ENCODE data around the gene VEGFB.
A peak's percentile ranks its signal among the peaks of the same experiment; 100 is the strongest.

Gene VEGFB

DNA sequence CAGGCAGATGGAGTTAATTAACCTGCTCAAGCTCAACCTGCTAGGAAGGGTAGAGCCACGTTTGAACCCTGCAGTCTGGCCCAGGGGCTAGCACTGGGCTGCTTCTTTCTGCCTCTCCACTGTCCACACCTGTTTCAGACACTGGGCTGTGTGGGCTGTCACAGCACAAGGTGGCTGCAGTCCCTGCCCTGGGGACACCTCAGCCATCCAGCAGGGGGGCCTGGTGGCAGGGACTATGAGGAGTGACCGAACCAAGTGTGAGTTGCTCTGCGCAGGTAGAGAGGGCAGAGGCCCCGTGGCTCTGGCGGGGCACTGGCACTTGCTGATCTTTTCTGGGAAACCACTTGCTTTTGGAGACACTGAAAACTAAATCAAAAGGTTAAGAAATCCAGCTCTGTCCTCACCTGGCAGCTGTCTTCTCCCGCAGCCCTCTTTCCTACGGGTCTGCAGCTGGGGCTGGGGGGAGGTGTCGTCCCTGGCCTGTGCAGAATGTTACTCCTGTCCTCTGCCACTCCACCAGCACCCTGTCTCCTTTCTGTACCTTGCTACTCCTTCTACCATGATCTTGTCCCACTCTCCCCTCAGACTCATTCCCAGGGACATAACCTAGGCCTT, 44.3 kb downstream of the VEGFB start:
- TF ChIP-seq CTCF (IDR thresholded peaks at IDR 0.05; ENCODE audit: insufficient read depth, missing control alignments): no peak
- FAIRE-seq (no peak), DNase-seq (ENCODE audit: insufficient read length, low spot score) (no peak)

DNA sequence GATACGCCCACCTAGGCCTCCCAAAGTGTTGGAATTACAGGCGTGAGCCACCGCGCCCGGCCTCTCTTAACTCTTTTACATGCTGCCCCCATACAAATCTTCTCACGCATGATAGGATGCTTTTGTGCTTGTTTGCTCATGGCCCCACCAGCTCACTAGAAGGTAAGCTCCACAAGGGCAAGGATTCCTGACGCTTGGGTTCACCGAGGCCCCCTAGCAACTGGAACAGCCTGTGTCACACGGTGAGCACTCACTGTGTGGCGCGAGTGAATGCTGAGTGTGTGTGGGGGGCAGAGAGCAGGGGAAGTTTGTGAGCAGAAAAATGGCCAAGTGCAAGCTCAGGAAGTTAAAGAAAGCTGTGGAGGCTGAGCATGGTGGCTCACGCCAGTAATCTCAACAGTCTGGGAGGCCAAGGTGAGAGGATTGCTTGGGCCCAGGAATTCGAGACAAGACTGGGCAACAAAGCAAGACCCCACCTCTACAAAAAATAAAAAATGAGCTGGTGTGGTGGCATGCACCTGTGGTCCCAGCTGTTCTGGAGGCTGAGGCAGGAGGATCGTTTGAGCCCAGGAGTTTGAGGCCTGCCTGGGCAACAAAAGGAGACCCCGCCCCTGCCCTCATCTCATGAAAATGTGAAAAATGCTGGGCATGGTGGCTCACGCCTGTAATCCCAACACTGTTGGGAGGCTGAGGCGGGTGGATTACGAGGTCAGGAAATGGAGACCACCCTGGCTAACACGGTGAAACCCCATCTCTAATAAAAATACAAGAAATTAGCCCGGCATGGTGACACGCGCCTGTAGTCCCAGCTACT, 47.8 kb downstream of the VEGFB start:
- no peak for FAIRE-seq
- TF ChIP-seq CTCF (IDR thresholded peaks at IDR 0.05; ENCODE audit: insufficient read depth, missing control alignments): no peak
- DNase-seq (ENCODE audit: insufficient read length, low spot score): no peak

- no peak for DNase-seq (ENCODE audit: insufficient read length, low spot score)
- FAIRE-seq: no peak
- no peak for TF ChIP-seq CTCF (IDR thresholded peaks at IDR 0.05; ENCODE audit: insufficient read depth, missing control alignments)
These were observed 48.7 kb downstream of the VEGFB start for GRCh38 chr11:64283092-64283491.

DNA sequence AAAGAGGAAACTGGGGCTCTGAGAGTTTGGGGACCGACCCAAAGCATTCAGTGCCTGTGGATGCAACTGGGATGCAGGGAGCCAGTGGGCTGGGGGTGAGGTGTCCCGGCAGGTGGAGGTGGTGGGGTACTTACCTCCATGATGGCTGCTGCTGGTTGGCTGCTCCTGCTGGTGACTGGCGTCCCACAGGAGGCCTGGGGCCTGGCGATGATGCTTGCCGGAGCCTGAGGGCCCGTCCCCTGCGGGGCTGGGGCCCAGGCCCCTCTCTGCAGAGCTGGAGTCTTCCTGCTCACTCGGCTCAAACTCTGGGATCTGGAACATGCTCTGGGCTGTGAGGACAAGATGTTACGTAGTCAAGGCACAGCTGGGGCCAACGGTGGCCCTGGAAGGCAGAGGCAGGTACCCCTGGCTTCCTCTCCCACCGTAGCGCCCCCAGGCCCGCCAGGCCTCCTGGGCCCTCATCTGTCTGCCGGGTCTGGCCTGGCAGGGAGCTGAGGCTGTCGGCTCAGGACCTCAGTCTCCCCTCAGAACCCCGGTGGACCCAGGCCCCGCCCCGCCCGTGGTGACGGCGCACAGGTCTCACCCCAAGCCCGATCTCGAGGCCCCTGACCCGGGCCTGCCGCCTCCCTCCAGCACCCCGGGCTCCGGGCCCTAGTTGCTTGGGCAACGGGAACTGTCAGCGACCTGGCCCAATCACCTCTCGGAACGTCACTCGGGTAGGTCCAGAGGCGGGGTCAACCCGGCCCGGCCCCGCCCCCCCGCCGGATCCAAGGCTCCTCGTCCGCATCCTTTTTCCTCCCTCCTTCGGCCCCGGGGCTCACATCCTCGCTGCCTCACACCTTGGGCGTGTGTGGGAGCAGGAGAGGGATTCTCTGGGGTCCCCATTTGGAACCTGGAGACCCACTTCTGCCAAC, 49.9 kb downstream of the VEGFB start, which contains the start of gene BAD:
BAD (minus strand) TSS at position 618 of the 914 bp plus-strand sequence; CDS start at position 321, 297 bp downstream.
- FAIRE-seq (no peak), DNase-seq (ENCODE audit: insufficient read length, low spot score) (peak; percentile 96)
- TF ChIP-seq CTCF (IDR thresholded peaks at IDR 0.05; ENCODE audit: insufficient read depth, missing control alignments): no peak

- FAIRE-seq (no peak), DNase-seq (ENCODE audit: insufficient read length, low spot score) (peak; percentile 89)
- no peak for TF ChIP-seq CTCF (IDR thresholded peaks at IDR 0.05; ENCODE audit: insufficient read depth, missing control alignments)
These were observed 50.8 kb downstream of the VEGFB start, which contains the start of gene GPR137 for GRCh38 chr11:64284962-64285884. GPR137 (plus strand) TSS chr11:64285848; CDS start chr11:64286525, 677 bp downstream.
